Epithelial cell of esophagus (primary cell): ENCODE data around the gene GRIP1.

Source experiments
- DNase-seq: peaks from one replicate; pipeline ENCODE4 v3.0.0; 2010; ENCODE audit warnings: low read depth
- H3K4me3 ChIP-seq: 2 replicates; pipeline ENCODE4 v1.5.1; 2011; ENCODE audit warnings: mild to moderate bottlenecking, low read length, control low read depth
- CTCF ChIP-seq: IDR thresholded peaks from 2 replicates; pipeline ENCODE4 v1.5.1; 2011; ENCODE audit warnings: low read depth, mild to moderate bottlenecking, low read length, control low read depth, inconsistent platforms; ENCODE audit not compliant: insufficient read depth; ENCODE audit errors: missing control alignments

GRIP1 gene

GRCh38 chr12:66596199-66596598, 82.7 kb downstream of the GRIP1 start:
- peak; percentile 22 for DNase-seq
- TF ChIP-seq CTCF, result no peak
- no peak overlapping the region for H3K4me3 ChIP-seq

- peak; percentile 26 for DNase-seq
- no peak overlapping the region for H3K4me3 ChIP-seq
Observed at GRCh38 chr12:66594688-66595087, 84.2 kb downstream of the GRIP1 start.

GRCh38 chr12:66590275-66590985, 88.4 kb downstream of the GRIP1 start:
- DNase-seq, result no peak
- H3K4me3 ChIP-seq, result no peak overlapping the region
- TF ChIP-seq CTCF, result no peak

More at GRCh38 chr12:66594688-66595087, 84.2 kb downstream of the GRIP1 start:
- no peak for TF ChIP-seq CTCF

GRCh38 chr12:66589095-66589494, 89.8 kb downstream of the GRIP1 start:
- DNase-seq, result no peak
- no peak overlapping the region for H3K4me3 ChIP-seq
- TF ChIP-seq CTCF, result no peak

GRCh38 chr12:66587912-66588311, 91.0 kb downstream of the GRIP1 start:
- DNase-seq, result no peak
- no peak overlapping the region for H3K4me3 ChIP-seq
- no peak for TF ChIP-seq CTCF

GRCh38 chr12:66584673-66585072, 94.2 kb downstream of the GRIP1 start:
- TF ChIP-seq CTCF, result no peak
- peak; percentile 33 for DNase-seq
- no peak overlapping the region for H3K4me3 ChIP-seq

- no peak for TF ChIP-seq CTCF
- DNase-seq, result no peak
- no peak overlapping the region for H3K4me3 ChIP-seq
Observed at GRCh38 chr12:66573605-66574004, 105.3 kb downstream of the GRIP1 start.
